Measurements from ENCODE around the gene RSL1D1.
"Not testable (repeated sequence)": the region's sequence is repeated elsewhere in the genome, so short reads cannot be mapped to it uniquely, and the experiment has no call there.

Gene RSL1D1

GRCh38 chr16:11843206-11843605, 8.1 kb downstream of the RSL1D1 start:
- DNase-seq: no peak

- no peak for DNase-seq
Observed at GRCh38 chr16:11841026-11841425, 10.3 kb downstream of the RSL1D1 start.

DNA sequence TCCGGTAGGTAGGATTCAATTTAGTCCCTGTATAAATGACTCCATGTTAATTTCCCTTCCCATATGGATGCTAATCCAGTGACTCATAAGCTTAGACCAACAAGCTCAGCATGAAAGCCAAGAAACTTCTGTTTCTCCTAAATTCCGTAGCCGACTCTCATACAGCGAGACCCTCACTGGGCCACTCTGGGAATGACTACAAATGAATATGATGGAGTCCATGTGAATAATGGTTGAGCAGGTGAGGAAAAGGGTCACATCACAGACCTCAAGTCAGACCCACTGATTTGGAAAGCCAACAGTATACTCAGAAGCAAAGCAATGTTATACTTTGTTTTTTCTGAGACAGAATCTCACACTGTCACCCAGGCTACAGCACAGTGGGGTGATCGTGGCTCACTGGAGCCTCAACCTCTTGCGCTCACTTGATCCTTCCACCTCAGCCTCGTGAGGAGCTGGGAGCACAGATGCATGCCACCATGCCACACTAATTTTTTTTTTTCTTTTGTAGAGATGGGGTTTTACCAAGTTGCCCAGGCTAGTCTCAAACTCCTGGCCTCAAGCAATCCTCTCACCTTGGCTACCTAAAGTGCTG, 14.6 kb downstream of the RSL1D1 start:
- no peak for DNase-seq

DNA sequence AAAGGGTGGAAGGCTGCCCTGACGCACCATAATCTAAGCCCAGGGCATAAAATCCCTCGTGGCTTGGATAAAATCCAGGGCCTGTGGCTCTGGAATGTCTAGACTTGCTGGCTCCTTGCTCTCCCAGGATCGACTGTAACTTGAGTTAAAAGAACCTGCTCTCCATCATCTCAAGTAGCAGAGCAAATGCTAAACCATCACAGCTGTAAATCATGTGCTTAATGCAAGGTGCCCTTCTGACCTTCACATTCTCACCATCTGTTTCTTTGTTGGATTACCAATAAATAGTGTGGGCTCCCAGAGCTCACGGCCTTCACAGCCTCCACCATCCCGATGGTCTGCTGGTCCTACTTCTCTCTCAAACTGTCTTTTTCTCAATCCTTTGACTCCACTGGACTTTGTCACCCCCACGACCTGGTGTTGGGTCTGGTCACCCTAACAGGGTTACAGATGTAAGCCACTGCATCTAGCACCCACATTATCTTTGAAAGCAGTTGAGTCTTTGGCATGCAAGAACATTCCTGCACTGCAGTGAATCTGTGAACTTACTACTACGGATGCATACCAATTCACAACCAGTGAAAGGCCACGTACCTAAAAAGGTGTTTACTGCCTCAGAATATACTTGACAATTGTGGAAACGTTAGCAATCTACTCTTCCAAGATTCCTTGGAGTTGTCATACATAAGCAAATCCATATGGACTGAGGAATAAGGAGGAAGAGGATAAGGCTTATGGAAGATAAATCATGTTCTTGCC, 15.3 kb downstream of the RSL1D1 start:
- DNase-seq: no peak

DNA sequence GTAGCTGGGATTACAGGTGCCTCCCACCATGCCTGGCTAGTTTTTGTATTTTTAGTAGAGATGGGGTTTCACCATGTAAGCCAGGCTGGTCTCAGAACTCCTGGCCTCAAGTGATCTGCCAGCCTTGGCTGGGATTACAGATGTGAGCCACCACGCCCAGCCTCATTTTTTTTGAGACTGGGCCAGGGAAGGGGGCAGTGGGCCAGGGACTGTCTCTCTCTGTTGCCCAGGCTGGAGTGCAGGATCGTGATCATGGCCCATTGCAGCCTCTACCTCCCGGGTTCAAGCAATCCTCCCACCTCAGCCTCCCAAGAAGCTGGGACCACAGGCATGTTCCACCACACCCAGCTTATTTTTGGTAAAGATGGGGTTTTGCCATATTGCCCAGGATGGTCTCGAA, 16.0 kb downstream of the RSL1D1 start:
- no peak for DNase-seq

- peak; percentile 70 to 80 for DNase-seq
Observed at GRCh38 chr16:11833951-11834695, 17.2 kb downstream of the RSL1D1 start.

GRCh38 chr16:11828696-11829095, 22.6 kb downstream of the RSL1D1 start:
- DNase-seq: no peak

DNA sequence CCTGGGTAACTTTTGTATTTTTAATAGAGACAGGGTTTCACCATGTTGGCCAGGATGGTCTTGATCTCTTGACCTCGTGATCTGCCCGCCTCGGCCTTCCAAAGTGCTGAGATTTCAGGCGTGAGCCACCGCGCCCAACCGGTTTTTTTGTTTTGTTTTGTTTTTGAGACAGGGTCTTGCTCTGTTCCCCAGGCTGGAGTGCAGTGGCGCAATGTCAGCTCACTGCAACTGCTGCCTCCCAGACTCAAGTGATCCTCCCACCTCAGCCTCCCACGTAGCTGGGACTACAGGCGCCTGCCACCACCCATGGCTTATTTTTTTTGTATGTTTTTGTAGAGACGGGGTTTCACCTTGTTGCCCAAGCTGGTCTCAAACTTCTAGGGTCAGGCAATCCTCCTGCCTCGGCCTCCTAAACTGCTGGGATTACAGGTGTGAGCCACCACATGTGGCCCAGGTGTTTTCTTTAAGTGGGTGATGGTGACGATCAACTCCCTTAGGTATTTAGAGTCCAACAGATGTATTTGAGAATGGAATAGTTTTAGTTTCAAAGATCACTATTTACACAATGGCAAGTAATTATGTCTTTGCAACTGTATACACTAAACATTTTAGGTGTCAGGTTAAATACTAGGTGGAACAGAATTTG, 25.7 kb downstream of the RSL1D1 start:
- not testable (repeated sequence) for DNase-seq

DNA sequence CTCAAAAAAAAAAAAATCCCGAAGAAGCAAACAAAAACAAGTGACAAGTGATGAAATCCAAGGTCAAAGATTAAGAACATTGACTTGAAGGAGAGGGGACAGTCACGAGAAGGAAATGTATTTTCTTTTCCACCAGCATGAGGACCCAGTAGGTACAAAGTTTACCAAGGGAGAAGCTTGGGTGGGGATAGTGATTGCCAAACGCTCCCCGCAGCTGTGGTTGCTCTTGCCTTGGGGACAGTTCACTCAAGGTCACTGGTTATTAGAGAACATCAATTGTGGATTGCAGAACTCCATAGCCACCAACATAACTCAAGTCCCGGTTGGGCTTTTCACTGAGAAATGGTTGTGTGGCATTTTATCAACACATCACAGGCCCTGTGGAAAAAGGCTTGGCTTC, 27.0 kb downstream of the RSL1D1 start:
- DNase-seq: peak; percentile 89 to 92

- peak in 1 of 2 experiments; percentile 4 for DNase-seq
Observed at GRCh38 chr16:11823645-11824044, 27.7 kb downstream of the RSL1D1 start.

DNA sequence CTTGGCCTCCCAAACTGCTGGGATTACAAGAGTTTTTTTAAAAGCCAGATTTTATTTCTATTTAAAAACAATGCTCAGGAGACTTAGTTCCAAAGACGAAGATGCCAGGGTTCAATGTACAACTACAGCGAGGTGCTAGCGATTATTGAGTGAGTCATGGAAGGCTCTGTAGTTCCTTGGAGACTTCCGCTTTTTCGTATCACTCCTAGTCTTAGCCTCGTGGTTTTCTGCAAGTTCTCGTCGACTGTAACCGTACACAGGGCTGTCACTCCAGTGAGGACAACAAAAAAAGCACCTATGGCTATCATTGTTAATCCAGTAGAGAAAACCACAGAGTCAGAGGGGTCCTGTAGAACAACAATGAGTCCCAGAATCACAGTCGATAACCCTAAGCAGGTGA, 31.5 kb downstream of the RSL1D1 start:
- peak; percentile 85 to 87 for DNase-seq

DNA sequence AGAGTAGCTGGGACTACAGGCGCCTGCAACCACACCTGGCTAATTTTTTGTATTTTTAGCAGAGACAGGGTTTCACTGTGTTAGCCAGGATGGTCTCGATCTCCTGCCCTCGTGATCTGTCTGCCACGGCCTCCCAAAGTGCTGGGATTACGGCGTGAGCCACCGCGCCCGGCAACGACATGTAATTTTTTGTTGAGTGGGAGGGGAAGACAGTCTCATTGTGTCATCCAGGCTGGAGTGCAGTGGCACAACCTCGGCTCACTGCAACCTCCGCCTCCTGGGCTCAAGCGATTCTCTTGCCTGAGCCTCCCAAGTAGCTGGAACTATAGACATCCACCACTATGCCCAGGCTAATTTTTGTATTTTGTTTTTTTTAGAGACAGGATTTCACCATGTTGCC, 32.4 kb downstream of the RSL1D1 start:
- DNase-seq: not testable (repeated sequence)

- DNase-seq: no peak
Observed at GRCh38 chr16:11816123-11816522, 35.2 kb downstream of the RSL1D1 start.

DNA sequence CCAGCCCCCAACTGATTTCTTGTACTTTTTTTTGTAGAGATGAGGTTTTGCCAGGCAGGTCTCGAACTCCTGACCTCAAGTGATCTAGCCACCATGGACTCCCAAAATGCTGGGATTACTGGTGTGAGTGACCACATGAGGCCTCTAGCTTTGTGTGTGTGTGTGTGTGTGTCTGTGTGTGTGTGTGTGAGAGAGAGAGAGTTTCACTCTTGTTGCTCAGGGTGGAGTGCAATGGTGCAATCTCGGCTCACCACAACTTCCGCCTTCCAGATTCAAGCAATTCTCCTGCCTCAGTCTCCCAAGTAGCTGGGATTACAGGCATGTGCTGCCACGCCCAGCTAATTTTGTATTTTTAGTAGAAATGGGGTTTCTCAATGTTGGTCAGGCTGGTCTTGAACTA, 36.5 kb downstream of the RSL1D1 start:
- peak in 1 of 2 experiments; percentile 13 for DNase-seq

DNA sequence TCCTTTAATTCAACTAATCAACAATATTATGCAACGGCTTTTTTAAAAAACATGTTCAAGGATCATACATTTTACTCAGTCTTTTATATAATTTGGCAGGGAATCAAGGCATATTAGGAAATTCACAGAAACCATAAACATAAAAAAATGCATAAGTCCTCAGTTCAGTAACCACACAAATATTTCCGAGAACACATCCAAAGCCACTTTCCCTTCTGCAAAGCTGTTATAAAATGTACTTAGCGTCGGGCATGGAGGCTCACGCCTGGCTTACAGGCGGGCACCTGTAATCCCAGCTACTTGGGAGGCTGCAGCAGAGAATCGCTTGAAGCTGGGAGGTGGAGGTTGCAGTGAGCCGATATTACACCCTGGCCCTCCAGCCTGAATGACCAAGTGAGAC, 44.6 kb downstream of the RSL1D1 start:
- DNase-seq: no peak

DNA sequence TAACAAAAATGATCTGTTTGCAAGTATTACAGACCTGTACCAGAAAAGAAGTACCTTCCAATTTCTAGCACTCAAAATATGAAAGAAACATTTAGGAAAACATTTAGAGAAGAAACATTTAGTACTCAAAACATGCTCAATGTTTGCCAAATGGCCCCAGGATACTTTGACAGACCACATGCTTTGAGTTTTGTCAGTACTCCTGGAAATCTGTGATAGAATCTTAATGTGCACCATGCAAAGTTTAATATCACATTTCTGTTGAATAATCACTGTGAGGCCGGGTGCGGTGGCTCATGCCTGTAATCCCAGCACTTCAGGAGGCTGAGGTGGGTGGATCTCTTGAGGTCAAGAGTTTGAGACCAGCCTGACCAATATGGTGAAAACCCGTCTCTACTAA, 45.8 kb downstream of the RSL1D1 start:
- no peak for DNase-seq

DNA sequence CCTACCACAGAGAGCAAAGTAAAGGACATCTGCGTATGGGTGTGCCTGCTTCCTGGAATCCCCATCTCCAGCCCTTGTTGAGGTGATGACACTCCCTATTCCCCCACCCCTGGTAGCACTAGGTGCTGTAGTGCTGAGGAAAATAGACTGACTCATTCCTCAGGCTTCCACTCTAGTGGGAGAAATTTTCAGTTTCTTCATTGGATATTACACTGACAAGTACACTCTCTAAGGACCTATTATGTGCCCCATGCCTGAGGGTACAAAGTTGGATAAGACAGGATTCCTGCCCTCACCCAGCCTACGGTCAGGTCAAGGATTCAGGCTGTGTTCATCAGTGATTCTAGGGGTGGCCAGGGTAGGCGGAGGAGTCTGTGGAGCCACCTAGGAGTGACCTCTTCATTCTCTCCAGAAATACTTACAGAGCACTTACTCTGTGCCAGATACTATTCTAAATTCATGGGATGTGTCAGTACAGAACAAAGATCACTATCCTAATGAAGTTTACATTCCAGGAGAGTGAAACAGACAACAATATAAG, 49.8 kb downstream of the RSL1D1 start:
- DNase-seq: no peak

DNA sequence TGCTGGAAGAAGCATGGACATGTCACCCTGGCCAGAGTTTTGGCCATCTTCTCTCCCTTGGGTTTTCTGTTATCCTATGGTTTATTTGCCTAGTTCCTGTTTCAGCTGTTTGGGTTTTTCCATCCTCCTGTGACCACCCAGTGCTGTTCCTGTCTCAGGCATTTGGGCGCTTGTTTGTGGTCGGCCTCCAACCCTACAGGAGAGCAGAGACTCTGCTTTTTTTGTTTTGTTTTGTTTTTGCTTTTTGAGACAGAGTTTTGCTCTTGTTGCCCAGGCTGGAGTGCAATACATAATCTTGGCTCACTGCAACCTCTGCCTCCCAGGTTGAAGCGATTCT, 51.0 kb downstream of the RSL1D1 start:
- DNase-seq: peak; percentile 55 to 57

GRCh38 chr16:11799509-11800381, 51.6 kb downstream of the RSL1D1 start:
- DNase-seq: peak; percentile 55 to 57

DNA sequence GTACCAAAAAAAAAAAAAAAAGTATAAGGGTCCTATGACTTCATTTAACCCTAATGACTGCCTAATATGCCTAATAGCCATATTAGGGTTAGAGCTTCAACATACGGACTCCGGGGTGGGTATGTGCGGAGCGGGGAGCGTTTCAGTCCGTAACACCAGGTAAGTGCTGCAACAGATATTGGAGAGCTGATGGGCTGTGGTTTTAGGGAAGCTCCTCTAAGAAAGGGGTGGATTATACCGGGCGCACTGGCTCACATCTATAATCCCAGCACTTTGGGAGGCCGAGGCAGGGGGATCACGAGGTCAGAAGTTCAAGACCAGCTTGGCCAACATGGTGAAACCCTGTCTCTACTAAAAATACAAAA, 52.3 kb downstream of the RSL1D1 start:
- DNase-seq: no peak

DNA sequence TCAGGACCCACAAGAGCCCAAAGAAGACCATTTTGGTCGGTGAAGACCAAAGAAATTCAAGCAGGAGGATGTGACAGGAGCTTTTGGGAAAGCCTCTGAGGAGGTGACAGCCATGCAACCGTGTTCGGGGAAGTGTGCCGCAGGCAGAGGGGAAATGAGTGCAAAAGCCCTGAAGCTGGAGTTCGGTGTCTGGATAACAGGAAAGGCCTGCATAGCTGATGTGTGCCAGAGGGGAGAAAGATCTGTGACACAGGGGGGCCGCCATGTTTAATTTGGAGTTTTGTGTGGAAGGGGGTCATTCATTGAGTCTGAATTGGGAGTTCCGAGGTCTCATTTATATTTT, 53.4 kb downstream of the RSL1D1 start:
- DNase-seq: no peak

- DNase-seq: peak; percentile 90 to 91
Observed at GRCh38 chr16:11797166-11797956, 54.0 kb downstream of the RSL1D1 start, which contains the start of gene ZC3H7A. TSS of gene ZC3H7A (minus strand) at chr16:11797258. CDS start at chr16:11782354, 14,904 bp downstream.

All from AML-193 (cell line).